ENCODE measurements around the gene IDH1. TPM values are rescaled to one million over a fixed set of nuclear protein-coding genes. Genes with fewer than 3 reads are reported as not detected.
"Not testable (repeated sequence)": the region's sequence is repeated elsewhere in the genome, so short reads cannot be mapped to it uniquely, and the experiment has no call there.

Gene IDH1
- total RNA-seq, 2 donors from 2014 or later: 40.9 to 41.0 TPM

DNA sequence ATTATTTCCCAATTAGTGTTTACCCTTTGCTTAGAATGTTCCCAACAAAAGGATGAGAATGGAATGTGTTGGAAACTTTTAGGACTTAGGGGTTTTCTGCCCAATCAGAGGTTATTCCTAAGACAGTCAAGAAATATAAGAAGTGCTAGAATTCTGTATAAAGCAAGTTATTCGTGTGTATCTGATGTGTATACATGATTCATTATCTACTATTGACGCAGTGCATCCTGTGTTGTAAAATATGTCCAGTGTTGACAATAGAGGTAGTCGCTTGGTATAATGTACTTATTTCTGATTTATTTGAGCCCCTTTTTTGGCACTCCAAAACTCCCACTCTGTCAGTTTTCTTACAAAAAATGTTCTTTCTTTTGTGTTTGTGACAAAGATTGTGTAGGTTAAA lies 12.1 kb upstream of the IDH1 start:
- TF ChIP-seq, protein P1, sequence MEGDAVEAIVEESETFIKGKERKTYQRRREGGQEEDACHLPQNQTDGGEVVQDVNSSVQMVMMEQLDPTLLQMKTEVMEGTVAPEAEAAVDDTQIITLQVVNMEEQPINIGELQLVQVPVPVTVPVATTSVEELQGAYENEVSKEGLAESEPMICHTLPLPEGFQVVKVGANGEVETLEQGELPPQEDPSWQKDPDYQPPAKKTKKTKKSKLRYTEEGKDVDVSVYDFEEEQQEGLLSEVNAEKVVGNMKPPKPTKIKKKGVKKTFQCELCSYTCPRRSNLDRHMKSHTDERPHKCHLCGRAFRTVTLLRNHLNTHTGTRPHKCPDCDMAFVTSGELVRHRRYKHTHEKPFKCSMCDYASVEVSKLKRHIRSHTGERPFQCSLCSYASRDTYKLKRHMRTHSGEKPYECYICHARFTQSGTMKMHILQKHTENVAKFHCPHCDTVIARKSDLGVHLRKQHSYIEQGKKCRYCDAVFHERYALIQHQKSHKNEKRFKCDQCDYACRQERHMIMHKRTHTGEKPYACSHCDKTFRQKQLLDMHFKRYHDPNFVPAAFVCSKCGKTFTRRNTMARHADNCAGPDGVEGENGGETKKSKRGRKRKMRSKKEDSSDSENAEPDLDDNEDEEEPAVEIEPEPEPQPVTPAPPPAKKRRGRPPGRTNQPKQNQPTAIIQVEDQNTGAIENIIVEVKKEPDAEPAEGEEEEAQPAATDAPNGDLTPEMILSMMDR (IDR thresholded peaks at IDR 0.05): no peak
- H3K36me3 ChIP-seq: no peaks in the 10 kb centered on the region
- H3K27me3 ChIP-seq (replicated peaks; ENCODE audit: insufficient read depth): no peaks in the 10 kb centered on the region
- peak overlapping the region; percentile 97 to 98 for H3K27ac ChIP-seq
- H3K4me3 ChIP-seq: peak overlapping the region; percentile 96
- ATAC-seq (ENCODE audit: insufficient number of reproducible peaks, low FRiP score, low read depth) (no peak), DNase-seq (ENCODE audit: low spot score) (no peak)
- no peaks in the 10 kb centered on the region for H3K9me3 ChIP-seq
- peaks cover 24 to 30% of the 10 kb centered on the region in 2 donors for H3K4me1 ChIP-seq (ENCODE audit: control insufficient read depth in 1 of 2, low read depth in 2 of 2)

DNA sequence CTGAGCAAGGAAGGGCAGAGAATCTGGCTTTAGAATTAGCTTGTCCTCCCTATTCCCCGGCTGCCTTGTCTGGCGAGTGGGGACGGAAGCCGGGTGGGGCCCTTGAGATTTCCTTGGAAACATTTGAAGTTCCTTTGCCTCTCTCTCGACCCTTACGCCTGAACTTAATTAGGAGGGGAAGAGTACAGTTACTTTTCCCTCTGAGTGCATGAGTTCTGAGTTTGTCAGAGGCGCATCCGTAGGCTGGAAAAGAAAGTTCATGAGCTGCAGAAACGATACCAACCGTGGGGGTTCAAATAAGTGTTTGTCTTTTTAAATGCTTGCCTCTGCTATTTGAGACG lies 11.7 kb upstream of the IDH1 start:
- no peak for ATAC-seq (ENCODE audit: insufficient number of reproducible peaks, low FRiP score, low read depth)

DNA sequence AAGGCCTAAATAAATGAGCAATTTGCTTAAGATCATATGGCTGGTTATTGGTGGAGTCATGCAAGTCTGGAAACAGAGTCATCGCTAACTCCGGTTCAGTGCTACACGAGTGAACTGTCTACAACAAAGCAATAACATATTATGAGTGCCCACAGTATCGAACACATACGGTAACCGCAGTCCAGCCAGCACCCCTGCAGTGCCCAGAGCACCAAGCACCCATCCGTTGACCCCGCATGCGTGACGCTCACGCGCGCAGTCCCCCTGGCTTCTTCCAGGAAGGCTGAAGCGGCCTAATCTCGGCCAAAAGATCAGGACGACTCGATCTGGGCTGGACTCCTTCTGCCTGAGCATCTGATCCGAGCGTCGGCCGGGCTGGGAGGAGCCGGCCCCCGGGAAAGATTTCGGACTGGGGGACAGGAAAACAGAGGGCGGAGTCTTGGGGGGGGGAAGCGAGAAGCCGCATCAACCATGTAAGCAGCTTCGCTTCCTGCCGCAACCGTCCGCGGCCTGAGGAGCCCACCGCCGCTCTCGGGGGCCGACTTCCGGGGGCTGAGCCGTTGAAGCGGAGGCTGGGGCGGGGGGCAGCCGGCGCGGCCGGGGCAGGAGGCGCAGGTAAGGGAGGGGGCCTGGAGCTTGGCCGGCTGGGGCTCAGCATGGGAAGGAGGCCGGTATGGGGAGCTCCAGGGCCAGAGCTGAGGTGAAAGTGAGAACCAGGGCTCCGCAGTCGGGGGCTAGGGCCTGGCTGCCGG lies 11.1 kb upstream of the IDH1 start, which contains the start of gene PIKFYVE:
Gene PIKFYVE, plus strand, starts transcription at position 455 of the 752 bp plus-strand sequence. CDS start 5,265 bp downstream, outside the sequence.
- H3K9me3 ChIP-seq: no peaks in the 10 kb centered on the region
- peak within 1 kb of the TSS; percentile 97 to 98 for H3K27ac ChIP-seq
- peak within 1 kb of the TSS; percentile 96 for H3K4me3 ChIP-seq
- TF ChIP-seq, protein P1 (IDR thresholded peaks at IDR 0.05): no peak
- ATAC-seq (ENCODE audit: insufficient number of reproducible peaks, low FRiP score, low read depth) (peak; percentile 96), DNase-seq (ENCODE audit: low spot score) (peak; percentile 85)
- H3K4me1 ChIP-seq (ENCODE audit: control insufficient read depth in 1 of 2, low read depth in 2 of 2): peaks cover 24 to 30% of the 10 kb centered on the region in 2 donors
- H3K27me3 ChIP-seq (replicated peaks; ENCODE audit: insufficient read depth): no peaks in the 10 kb centered on the region
- H3K36me3 ChIP-seq: no peaks in the 10 kb centered on the region

More for the DNA sequence above, 11.7 kb upstream of the IDH1 start:
- Histone ChIP-seq H3K9me3 (no peaks in the 10 kb centered on the region), H3K27ac (peak overlapping the region; percentile 97 to 98), H3K4me3 (peak overlapping the region; percentile 96), H3K27me3 (replicated peaks; ENCODE audit: insufficient read depth) (no peaks in the 10 kb centered on the region), H3K36me3 (no peaks in the 10 kb centered on the region), H3K4me1 (ENCODE audit: control insufficient read depth in 1 of 2, low read depth in 2 of 2) (peaks cover 24 to 30% of the 10 kb centered on the region in 2 donors)
- DNase-seq (ENCODE audit: low spot score): no peak
- TF ChIP-seq, protein P1 (IDR thresholded peaks at IDR 0.05): no peak

DNA sequence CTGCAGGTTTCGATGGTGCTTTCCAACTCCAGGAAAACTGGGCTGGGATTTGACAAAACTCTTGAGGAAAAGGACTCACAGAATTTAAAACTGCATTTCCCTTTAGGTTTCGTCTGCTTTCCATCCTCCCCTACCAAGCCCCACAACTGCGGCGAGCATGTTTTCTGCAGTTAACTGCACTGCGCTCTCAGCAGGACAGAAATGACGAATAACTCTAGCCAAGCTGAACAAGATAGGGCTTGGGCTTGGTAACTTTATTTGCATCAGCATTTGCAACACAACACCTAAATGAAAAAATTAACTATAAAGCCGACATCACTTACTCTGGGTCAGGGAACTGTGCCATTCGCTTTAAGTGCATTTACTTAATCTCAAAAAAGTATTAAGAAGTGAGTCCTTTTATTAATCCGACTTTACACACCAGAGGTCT lies 10.5 kb upstream of the IDH1 start:
- no peaks in the 10 kb centered on the region for H3K27me3 ChIP-seq (replicated peaks; ENCODE audit: insufficient read depth)
- peak overlapping the region; percentile 96 for H3K4me3 ChIP-seq
- H3K4me1 ChIP-seq (ENCODE audit: control insufficient read depth in 1 of 2, low read depth in 2 of 2): peaks cover 24 to 30% of the 10 kb centered on the region in 2 donors
- DNase-seq (ENCODE audit: low spot score): no peak
- TF ChIP-seq, protein P1 (IDR thresholded peaks at IDR 0.05): no peak
- no peak for ATAC-seq (ENCODE audit: insufficient number of reproducible peaks, low FRiP score, low read depth)
- peak overlapping the region; percentile 67 to 97 for H3K27ac ChIP-seq
- no peaks in the 10 kb centered on the region for H3K9me3 ChIP-seq
- H3K36me3 ChIP-seq: no peaks in the 10 kb centered on the region

DNA sequence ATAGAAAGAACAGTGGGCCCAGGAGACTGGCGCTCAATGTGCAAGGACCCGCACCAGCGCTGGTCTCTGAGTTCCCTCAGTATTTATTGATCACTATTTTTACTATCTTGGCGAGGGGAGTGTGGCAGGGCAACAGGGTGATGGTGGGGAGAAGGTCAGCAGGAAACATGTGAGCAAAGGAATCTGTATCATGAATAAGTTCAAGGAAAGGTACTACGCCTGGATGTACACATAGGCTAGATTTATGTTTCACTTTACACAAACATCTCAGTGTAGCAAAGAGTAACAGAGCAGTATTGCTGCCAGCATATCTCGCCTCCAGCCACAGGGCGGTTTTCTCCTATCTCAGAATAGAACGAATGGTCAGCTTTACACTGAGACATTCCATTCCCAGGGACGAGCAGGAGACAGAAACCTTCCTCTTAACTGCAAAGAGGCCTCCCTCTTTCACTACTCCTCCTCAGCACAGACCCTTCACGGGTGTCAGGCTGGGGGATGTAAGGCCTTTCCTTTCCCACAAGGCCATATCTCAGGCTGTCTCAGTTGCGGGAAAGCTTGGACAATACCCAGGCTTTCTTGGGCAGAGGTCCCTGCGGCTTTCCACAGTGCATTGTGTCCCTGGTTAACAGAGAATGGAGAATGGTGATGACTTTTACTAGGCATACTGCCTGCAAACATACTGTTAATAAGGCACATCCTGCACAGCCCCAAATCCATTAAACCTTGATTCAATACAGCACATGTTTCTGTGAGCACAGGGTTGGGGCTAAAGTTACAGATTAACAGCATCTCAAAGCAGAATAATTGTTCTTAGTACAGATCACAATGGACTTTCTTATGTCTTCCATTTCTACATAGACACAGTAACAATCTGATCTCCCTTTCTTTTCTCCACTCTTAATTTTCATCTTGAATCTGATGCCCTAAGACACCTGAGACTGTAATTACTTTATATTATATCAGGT lies 2.3 kb upstream of the IDH1 start:
- peak overlapping the region in 1 of 2 donors; percentile 16 for H3K27ac ChIP-seq

More for the DNA sequence above, 2.3 kb upstream of the IDH1 start:
- H3K4me3 ChIP-seq; DNase-seq (ENCODE audit: low spot score); ATAC-seq (ENCODE audit: insufficient number of reproducible peaks, low FRiP score, low read depth); H3K36me3 ChIP-seq; H3K27me3 ChIP-seq (replicated peaks; ENCODE audit: insufficient read depth); H3K9me3 ChIP-seq: not testable (repeated sequence)
- peaks cover 17 to 24% of the 10 kb centered on the region in 2 donors for H3K4me1 ChIP-seq (ENCODE audit: control insufficient read depth in 1 of 2, low read depth in 2 of 2)

Measured in thoracic aorta (tissue), 2 donors.